HEK293T (cell line): Measurements from ENCODE around the gene GAB2.

Experiments
- ARNT ChIP-seq: fragments of 450-650 bp; IDR thresholded peaks from 2 replicates; pipeline ENCODE4 v1.6.1; 2017; ENCODE audit warnings: mild to moderate bottlenecking
- BHLHE40 ChIP-seq: fragments of 450-650 bp; IDR thresholded peaks from 2 replicates; pipeline ENCODE4 v1.6.1; 2016; ENCODE audit warnings: mild to moderate bottlenecking, moderate library complexity, borderline replicate concordance
- FOXA1 ChIP-seq: fragments of 450-650 bp; IDR thresholded peaks from 2 replicates; pipeline ENCODE4 v1.6.1; 2016; ENCODE audit warnings: mild to moderate bottlenecking
- FOXK2 ChIP-seq: fragments of 450-650 bp; IDR thresholded peaks from 2 replicates; pipeline ENCODE4 v1.6.1; 2016; ENCODE audit warnings: mild to moderate bottlenecking
- FOXM1 ChIP-seq: fragments of 450-650 bp; IDR thresholded peaks from 2 replicates; pipeline ENCODE4 v1.6.1; 2017; ENCODE audit warnings: mild to moderate bottlenecking, borderline replicate concordance
- HDGF ChIP-seq: fragments of 450-650 bp; IDR thresholded peaks from 2 replicates; pipeline ENCODE4 v1.6.1; 2017; ENCODE audit warnings: antibody characterized with exemption, borderline replicate concordance
- L3MBTL2 ChIP-seq: fragments of 450-650 bp; conservative IDR thresholded peaks from 2 replicates; pipeline ENCODE4 v1.6.1; 2016; ENCODE audit warnings: mild to moderate bottlenecking
- NFRKB ChIP-seq: fragments of 450-650 bp; IDR thresholded peaks from 2 replicates; pipeline ENCODE4 v1.6.1; 2016; ENCODE audit warnings: mild to moderate bottlenecking, moderate library complexity
- SP1 ChIP-seq: fragments of 450-650 bp; IDR thresholded peaks from 2 replicates; pipeline ENCODE4 v1.6.1; 2017
- SUZ12 ChIP-seq: fragments of 450-650 bp; IDR thresholded peaks from 2 replicates; pipeline ENCODE4 v1.6.1; 2016; ENCODE audit warnings: mild to moderate bottlenecking
- TARDBP ChIP-seq: fragments of 450-650 bp; IDR thresholded peaks from 2 replicates; pipeline ENCODE4 v1.6.1; 2016
- ZNF384 ChIP-seq: fragments of 450-650 bp; IDR thresholded peaks from 2 replicates; pipeline ENCODE4 v1.6.1; 2016
- TF ChIP-seq, protein P1 (sequence below): fragments of 450-650 bp; IDR thresholded peaks from 2 replicates; pipeline ENCODE4 v1.6.1; 2016

DNA sequence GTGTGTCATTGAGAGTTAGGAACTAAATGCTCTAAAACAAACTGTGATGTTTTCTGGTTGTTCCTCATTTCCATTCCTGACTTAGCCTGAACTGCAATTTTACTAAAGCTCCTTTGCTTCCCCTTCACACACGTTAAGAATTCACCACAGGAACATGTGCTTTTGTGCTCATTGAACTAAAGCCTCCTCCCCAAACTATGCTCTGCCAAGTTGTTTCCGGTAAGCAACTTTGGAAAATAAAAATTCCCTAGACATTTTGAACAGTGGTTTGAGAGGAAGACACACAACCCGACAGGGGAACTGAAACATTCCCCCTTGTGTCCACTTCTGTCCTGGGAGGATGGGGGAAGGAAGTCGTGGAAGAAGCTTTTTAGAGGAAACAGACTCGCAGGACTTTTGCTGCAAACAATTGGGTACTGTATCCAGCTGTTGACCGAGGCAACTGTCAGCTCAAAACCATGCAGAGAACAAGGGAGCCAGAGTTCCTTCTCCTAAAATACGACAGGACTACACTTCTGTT is 66.9 kb downstream of the GAB2 start:
- TF ChIP-seq FOXM1, result no peak
- TF ChIP-seq BHLHE40, result no peak
- no peak for TF ChIP-seq FOXA1
- no peak for TF ChIP-seq SUZ12
- no peak for TF ChIP-seq SP1
- no peak for TF ChIP-seq ZNF384
- TF ChIP-seq, protein P1, sequence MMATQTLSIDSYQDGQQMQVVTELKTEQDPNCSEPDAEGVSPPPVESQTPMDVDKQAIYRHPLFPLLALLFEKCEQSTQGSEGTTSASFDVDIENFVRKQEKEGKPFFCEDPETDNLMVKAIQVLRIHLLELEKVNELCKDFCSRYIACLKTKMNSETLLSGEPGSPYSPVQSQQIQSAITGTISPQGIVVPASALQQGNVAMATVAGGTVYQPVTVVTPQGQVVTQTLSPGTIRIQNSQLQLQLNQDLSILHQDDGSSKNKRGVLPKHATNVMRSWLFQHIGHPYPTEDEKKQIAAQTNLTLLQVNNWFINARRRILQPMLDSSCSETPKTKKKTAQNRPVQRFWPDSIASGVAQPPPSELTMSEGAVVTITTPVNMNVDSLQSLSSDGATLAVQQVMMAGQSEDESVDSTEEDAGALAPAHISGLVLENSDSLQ, result no peak
- no peak for TF ChIP-seq TARDBP
- TF ChIP-seq HDGF, result no peak
- no peak for TF ChIP-seq ARNT
- no peak for TF ChIP-seq NFRKB
- no peak for TF ChIP-seq FOXK2
- no peak for TF ChIP-seq L3MBTL2
